Spleen (tissue), 11 donors: ENCODE data around the gene RIPOR3. TPM values are rescaled to one million over a fixed set of nuclear protein-coding genes. Genes with fewer than 3 reads are reported as not detected.
A peak's percentile ranks its signal among the peaks of the same experiment; 100 is the strongest.
"Not testable (repeated sequence)": the region's sequence is repeated elsewhere in the genome, so short reads cannot be mapped to it uniquely, and the experiment has no call there.

ENCODE experiments used
- DNase-seq: peaks from one replicate; pipeline ENCODE4 v3.0.0-alpha.2; 2020
- H3K27ac ChIP-seq, 8 donors: fragments of 200-600 bp; sonication (generic) in 7 of 8; 1 replicate in 4 of 8; 2 replicates in 4 of 8; pipeline versions ENCODE4 v1.5.0 to v1.8.0; 2016 to 2021; ENCODE audit warnings: inconsistent platforms in 4 of 8, mild to moderate bottlenecking in 4 of 8, moderate library complexity in 1 of 8
- H3K27me3 ChIP-seq, 7 donors: fragments of 200-600 bp; sonication (generic) in 6 of 7; replicated peaks in 1 of 7; 1 replicate in 4 of 7; 2 replicates in 3 of 7; pipeline versions ENCODE4 v1.5.0 to v1.8.0; 2016 to 2021; ENCODE audit warnings: inconsistent platforms in 3 of 7, mild to moderate bottlenecking in 1 of 7
- H3K36me3 ChIP-seq, 6 donors: fragments of 200-600 bp; sonication (generic) in 5 of 6; 1 replicate in 4 of 6; 2 replicates in 2 of 6; pipeline versions ENCODE4 v1.5.0 to v1.8.0; 2016 to 2021; ENCODE audit warnings: inconsistent platforms in 2 of 6
- H3K4me1 ChIP-seq, 6 donors: fragments of 200-600 bp; sonication (generic) in 5 of 6; 1 replicate in 3 of 6; 2 replicates in 3 of 6; pipeline versions ENCODE4 v1.5.0 to v1.8.0; 2016 to 2021; ENCODE audit warnings: inconsistent platforms in 3 of 6
- H3K4me3 ChIP-seq, 8 donors: fragments of 200-600 bp; sonication (generic) in 7 of 8; 1 replicate in 4 of 8; 2 replicates in 4 of 8; pipeline versions ENCODE4 v1.5.0 to v1.8.0; 2016 to 2021; ENCODE audit warnings: inconsistent platforms in 4 of 8, mild to moderate bottlenecking in 4 of 8, moderate library complexity in 2 of 8
- H3K9me3 ChIP-seq, 8 donors: fragments of 200-600 bp; sonication (generic) in 7 of 8; 1 replicate in 4 of 8; 2 replicates in 4 of 8; pipeline versions ENCODE4 v1.5.0 to v1.8.0; 2016 to 2021; ENCODE audit warnings: inconsistent platforms in 4 of 8
- CTCF ChIP-seq, 11 experiments: fragments of 200-600 bp in 7 of 11; fragments of 450-650 bp in 4 of 11; sonication (generic) in 4 of 11; IDR thresholded peaks in 8 of 11; conservative IDR thresholded peaks in 3 of 11; 1 replicate in 7 of 11; 2 replicates in 4 of 11; pipeline versions ENCODE4 v1.4.0 to v1.8.0; 2016 to 2021; ENCODE audit warnings: antibody characterized with exemption in 11 of 11, inconsistent platforms in 4 of 11, mild to moderate bottlenecking in 1 of 11
- POLR2A ChIP-seq, 3 donors: fragments of 450-650 bp; IDR thresholded peaks; one replicate each; pipeline ENCODE4 v1.5.1; 2017; ENCODE audit warnings: antibody characterized with exemption in 3 of 3, mild to moderate bottlenecking in 1 of 3
- POLR2AphosphoS5 ChIP-seq, 3 donors: sonication (generic); formaldehyde crosslinking; IDR thresholded peaks; one replicate each; pipeline ENCODE4 v1.5.1; 2017; ENCODE audit warnings: antibody characterized with exemption in 3 of 3
- WGBS, 5 donors: extraction: QIAGEN DNeasy Blood & Tissue Kit in 3 of 5; methylation state at CpG; one replicate each; pipeline versions ENCODE4 v1.1.5 to v1.1.7; 2013 to 2018; 5-methylcytosine and 5-hydroxymethylcytosine counted together
- intact Hi-C: fragments of 100-400 bp; cut with DNase I; formaldehyde crosslinking; loops from one replicate; pipeline ENCODE4 v1.15.0; 2023; ENCODE audit warnings: low total_unique reads
- polyA plus RNA-seq, 3 donors: library from polyadenylated mRNA; stranded (reverse); fragments of 200-250 nt; gene quantifications; one replicate each; pipeline ENCODE4 v1.2.1, GENCODE V29; 2013
- total RNA-seq, 7 donors: library from RNA; depleted of rRNA in 3 of 7; stranded (reverse); fragments of >200 nt in 3 of 7; fragmentation: NEBNext Ultra II Directional in 4 of 7; extraction: Animal tissue kit (Norgen Biotek cat#: 25700) in 4 of 7; gene quantifications; one replicate each; pipeline versions ENCODE4 v1.1.0 to v1.2.1, GENCODE V29; 2016 to 2021
- donor health status: healthy with polysubstance abuse.
- donor health status: DM: no; HTN: no; CAD: no; lungs with moderate emphysema.
- donor health status: DM: no; HTN: no; CAD: no.
- donor health status: Bipolar disorder and iron deficiency.
- donor health status: healthy.
- donor health status: DM: no; HTN: no; CAD: no.
- donor health status: DM: yes; HTN: yes; CAD: no.

RIPOR3 gene
- total and polyA plus RNA-seq, 10 donors = 6.0 to 22.8 (median 13.1) TPM

GRCh38 chr20:50569864-50570836 is 121.2 kb downstream of the RIPOR3 start:
- Histone ChIP-seq H3K4me3 (no peak overlapping the region), H3K27me3 (no peaks in the 10 kb centered on the region), H3K27ac (peak overlapping the region in 7 of 8 donors; percentile 3 to 74 (median 59)), H3K9me3 (no peaks in the 10 kb centered on the region), H3K36me3 (peaks cover 5 to 99% (median 58%) of the 10 kb centered on the region in 6 donors), H3K4me1 (peaks cover 14 to 97% (median 58%) of the 10 kb centered on the region in 6 donors)
- intact Hi-C loops = loop anchor here (5.0 kb wide), 1 partner anchor 48 kb away; no protein-coding TSS in a partner anchor
- DNase-seq = no peak
- WGBS, 5 donors = 66 to 73% (median 70%) methylated on average over 14 of the region's 14 CpGs
- TF ChIP-seq POLR2AphosphoS5 (IDR thresholded peaks at IDR 0.05) (peak; percentile 13 to 70 (median 58)), POLR2A (IDR thresholded peaks at IDR 0.05) (no peak), CTCF (IDR thresholded peaks at IDR 0.05 in 8 of 11, conservative IDR thresholded peaks at IDR 0.05 in 3 of 11) (peak in 8 of 11 experiments; percentile 20 to 57 (median 50))

GRCh38 chr20:50569487-50569863 is 121.9 kb downstream of the RIPOR3 start:
- WGBS, 5 donors = 92 to 97% (median 95%) methylated on average over 7 of the region's 7 CpGs
- H3K36me3 ChIP-seq = peaks cover 5 to 99% (median 58%) of the 10 kb centered on the region in 6 donors

GRCh38 chr20:50568549-50568942 is 122.8 kb downstream of the RIPOR3 start:
- Histone ChIP-seq H3K4me3 (no peak overlapping the region), H3K27me3 (no peaks in the 10 kb centered on the region), H3K27ac (no peak overlapping the region), H3K4me1 (peaks cover 14 to 94% (median 53%) of the 10 kb centered on the region in 6 donors), H3K36me3 (peaks cover 5 to 99% (median 54%) of the 10 kb centered on the region in 6 donors), H3K9me3 (no peaks in the 10 kb centered on the region)
- WGBS, 5 donors = 70 to 88% (median 85%) methylated on average over 11 of the region's 11 CpGs
- intact Hi-C loops = no loop called here
- DNase-seq = no peak
- TF ChIP-seq CTCF (IDR thresholded peaks at IDR 0.05 in 8 of 11, conservative IDR thresholded peaks at IDR 0.05 in 3 of 11) (no peak), POLR2AphosphoS5 (IDR thresholded peaks at IDR 0.05) (no peak), POLR2A (IDR thresholded peaks at IDR 0.05) (no peak)

More at GRCh38 chr20:50569487-50569863, 121.9 kb downstream of the RIPOR3 start:
- peaks cover 14 to 96% (median 58%) of the 10 kb centered on the region in 6 donors for H3K4me1 ChIP-seq
- H3K9me3 ChIP-seq, DNase-seq, H3K4me3 ChIP-seq, H3K27me3 ChIP-seq, intact Hi-C loops: not testable (repeated sequence)
- H3K27ac ChIP-seq = peak overlapping the region in 6 of 8 donors; percentile 12 to 74 (median 59)

- peaks cover 5 to 99% (median 53%) of the 10 kb centered on the region in 6 donors for H3K36me3 ChIP-seq
- H3K4me3 ChIP-seq = no peak overlapping the region
- H3K4me1 ChIP-seq = peaks cover 10 to 88% (median 48%) of the 10 kb centered on the region in 6 donors
- intact Hi-C loops = no loop called here
- WGBS, 5 donors = 87 to 92% (median 89%) methylated on average over 15 to 18 of the region's 18 CpGs
- DNase-seq = no peak
- no peak for TF ChIP-seq POLR2A (IDR thresholded peaks at IDR 0.05)
- no peak for TF ChIP-seq CTCF (IDR thresholded peaks at IDR 0.05 in 8 of 11, conservative IDR thresholded peaks at IDR 0.05 in 3 of 11)
- TF ChIP-seq POLR2AphosphoS5 (IDR thresholded peaks at IDR 0.05) = no peak
- no peaks in the 10 kb centered on the region for H3K27me3 ChIP-seq
- peak overlapping the region in 2 of 8 donors; percentile 34 to 40 for H3K27ac ChIP-seq
- H3K9me3 ChIP-seq = no peaks in the 10 kb centered on the region
These were observed 123.3 kb downstream of the RIPOR3 start for GRCh38 chr20:50567860-50568548.
